GM08714 (cell line): ENCODE results near the gene PDS5A.
"Not testable (repeated sequence)": the region's sequence is repeated elsewhere in the genome, so short reads cannot be mapped to it uniquely, and the experiment has no call there.

Experiments used
- H3K4me3 ChIP-seq: fragments of 200-500 bp; sonication (Bioruptor generic); 2 replicates; pipeline ENCODE4 v1.5.1; 2014; ENCODE audit warnings: mild to moderate bottlenecking, low read length, inconsistent platforms
- ZNF274 ChIP-seq: IDR thresholded peaks from 2 replicates; pipeline ENCODE4 v1.6.1; 2012; ENCODE audit warnings: mild to moderate bottlenecking, low read depth, low read length

PDS5A gene

GRCh38 chr4:39841894-39842293 is 135.8 kb downstream of the PDS5A start:
- H3K4me3 ChIP-seq: no peak overlapping the region
- no peak for TF ChIP-seq ZNF274

DNA sequence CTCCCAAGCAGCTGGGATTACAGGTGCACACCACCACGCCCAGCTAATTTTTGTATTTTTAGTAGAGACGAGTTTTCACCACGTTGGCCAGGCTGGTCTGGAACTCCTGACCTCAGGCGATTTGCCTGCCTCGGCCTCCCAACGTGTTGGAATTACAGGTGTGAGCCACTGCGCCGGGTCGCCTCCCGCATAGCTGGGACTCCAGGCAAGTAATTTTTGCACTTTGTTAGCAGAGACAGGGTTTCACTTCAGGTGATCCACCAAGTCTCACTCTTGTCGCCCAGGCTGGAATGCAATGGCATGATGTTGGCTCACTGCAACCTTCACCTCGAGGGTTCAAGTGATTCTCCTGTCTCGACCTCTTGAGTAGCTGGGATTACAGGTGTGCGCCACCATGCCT is 137.2 kb downstream of the PDS5A start:
- H3K4me3 ChIP-seq: not testable (repeated sequence)

GRCh38 chr4:39840027-39840426 is 137.7 kb downstream of the PDS5A start:
- TF ChIP-seq ZNF274: no peak
- H3K4me3 ChIP-seq: no peak overlapping the region

DNA sequence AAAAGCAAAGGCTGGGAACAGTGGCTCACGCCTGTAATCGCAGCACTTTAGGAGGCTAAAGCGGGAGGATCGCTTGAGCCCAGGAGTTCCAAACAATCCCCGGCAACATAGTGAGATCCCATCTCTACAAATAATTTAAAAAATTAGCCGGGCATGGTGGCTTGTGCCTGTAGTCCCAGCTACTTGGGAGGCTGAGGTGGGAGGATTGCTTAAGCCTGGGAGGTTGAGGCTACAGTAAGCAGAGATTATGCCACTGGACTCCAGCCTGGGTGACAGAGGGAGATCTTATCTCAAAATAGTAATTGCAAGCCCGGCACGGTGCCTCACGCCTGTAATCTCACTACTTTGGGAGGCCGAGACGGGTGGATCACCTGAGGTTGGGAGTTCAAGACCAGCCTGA is 139.3 kb downstream of the PDS5A start:
- not testable (repeated sequence) for H3K4me3 ChIP-seq

DNA sequence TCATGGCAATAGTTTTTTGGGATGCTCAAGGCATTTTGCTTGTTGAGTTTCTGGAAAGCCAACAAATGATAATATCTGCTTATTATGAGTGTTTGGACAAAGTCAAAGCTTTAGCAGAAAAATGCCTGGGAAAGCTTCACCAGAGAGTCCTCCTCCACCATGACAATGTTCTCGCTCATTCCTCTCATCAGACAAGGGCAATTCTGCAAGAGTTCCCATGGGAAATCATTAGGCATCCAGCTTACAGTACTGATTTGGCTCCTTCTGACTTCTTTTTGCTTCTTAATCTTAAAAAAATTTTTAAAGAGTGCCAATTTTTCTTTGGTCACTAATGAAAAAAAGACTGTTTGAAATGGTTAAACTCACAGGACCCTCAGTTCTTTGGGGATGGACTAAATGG is 143.4 kb downstream of the PDS5A start:
- H3K4me3 ChIP-seq: no peak overlapping the region
- no peak for TF ChIP-seq ZNF274

GRCh38 chr4:39825741-39826231 is 151.9 kb downstream of the PDS5A start:
- no peak overlapping the region for H3K4me3 ChIP-seq

DNA sequence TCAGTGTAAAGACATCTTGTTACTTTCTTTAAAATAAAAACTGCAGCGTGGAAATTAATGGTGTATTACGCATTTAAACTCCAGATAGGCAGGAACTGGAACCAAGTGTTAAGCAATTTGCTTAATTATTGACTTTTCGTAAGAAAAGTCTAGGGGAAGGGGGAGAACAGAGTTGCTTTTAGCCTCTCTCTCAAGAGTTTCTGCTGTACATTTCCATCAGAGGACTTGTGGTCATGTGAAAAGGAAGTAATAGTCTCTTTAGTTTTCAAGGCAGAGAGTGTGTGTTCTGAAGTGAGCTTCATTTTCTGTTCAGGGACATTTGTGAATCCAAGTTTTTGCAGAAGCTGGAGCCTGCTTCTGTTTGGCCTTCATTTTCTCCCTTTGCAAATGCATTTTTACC is 152.6 kb downstream of the PDS5A start:
- no peak for TF ChIP-seq ZNF274
- H3K4me3 ChIP-seq: no peak overlapping the region

More at GRCh38 chr4:39825741-39826231, 151.9 kb downstream of the PDS5A start:
- TF ChIP-seq ZNF274: no peak

- no peak overlapping the region for H3K4me3 ChIP-seq
- no peak for TF ChIP-seq ZNF274
Observed at GRCh38 chr4:39823191-39823590, 154.5 kb downstream of the PDS5A start.

DNA sequence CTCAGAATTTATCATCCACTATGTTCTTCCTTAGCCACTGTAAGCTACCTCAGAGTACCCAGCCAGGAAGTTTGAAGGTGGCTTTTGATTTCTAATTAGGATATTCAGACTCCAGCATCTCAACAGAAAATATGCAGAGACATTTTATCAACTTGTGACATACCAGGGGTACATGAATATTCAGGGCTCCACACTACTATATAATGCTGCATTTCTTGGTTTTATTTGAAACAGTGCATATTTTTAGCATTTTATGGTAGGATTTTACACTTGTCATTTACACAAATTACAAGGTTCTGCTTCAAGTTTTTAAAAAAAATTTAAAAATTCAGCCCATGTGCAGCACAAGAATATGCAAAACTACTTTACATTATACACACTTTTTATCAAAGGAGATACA is 155.0 kb downstream of the PDS5A start:
- H3K4me3 ChIP-seq: no peak overlapping the region
- TF ChIP-seq ZNF274: no peak

GRCh38 chr4:39821951-39822350 is 155.8 kb downstream of the PDS5A start:
- no peak overlapping the region for H3K4me3 ChIP-seq
- no peak for TF ChIP-seq ZNF274

DNA sequence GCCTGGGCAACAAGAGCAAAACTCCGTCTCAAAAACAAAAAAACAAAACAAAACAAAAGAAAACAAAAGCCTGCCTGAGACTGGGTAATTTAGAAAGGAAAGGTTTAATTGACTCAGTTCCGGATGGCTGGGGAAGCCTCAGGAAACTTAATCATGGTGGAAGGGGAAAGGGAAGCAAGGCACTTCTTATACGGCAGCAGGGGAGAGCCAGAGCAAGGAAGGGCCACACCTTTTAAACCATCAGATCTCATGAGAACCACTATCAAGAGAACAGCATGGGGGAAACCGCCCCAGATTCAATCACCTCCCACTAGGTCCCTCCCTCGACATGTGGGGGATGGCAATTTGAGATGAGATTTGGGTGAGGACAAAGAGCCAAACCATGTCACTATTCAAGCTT is 157.5 kb downstream of the PDS5A start:
- H3K4me3 ChIP-seq: no peak overlapping the region
- no peak for TF ChIP-seq ZNF274

DNA sequence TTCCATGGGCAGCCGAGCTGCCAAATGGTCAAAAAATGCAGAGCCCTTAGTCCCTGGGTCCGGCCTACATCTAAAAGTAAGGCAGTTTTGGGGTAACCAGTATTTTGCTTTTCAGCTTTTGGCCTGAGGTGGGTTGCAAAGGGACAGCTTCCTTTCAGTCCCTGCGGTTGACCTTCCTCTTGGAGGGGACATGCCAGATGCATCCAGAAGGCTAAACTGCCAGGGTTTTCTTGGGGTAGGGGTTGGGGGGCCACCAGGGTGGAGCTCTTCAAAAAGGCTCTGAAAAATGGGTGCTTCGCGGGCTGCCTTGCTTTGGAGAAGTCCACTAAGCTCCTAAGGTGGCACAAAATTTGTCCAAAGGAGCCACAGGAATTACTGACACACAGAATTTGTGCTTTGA is 159.1 kb downstream of the PDS5A start:
- no peak for TF ChIP-seq ZNF274
- no peak overlapping the region for H3K4me3 ChIP-seq

- H3K4me3 ChIP-seq: no peak overlapping the region
- no peak for TF ChIP-seq ZNF274
Observed at GRCh38 chr4:39814403-39815185, 163.1 kb downstream of the PDS5A start.

- not testable (repeated sequence) for H3K4me3 ChIP-seq
Observed at GRCh38 chr4:39813761-39814160, 163.9 kb downstream of the PDS5A start.

- H3K4me3 ChIP-seq: not testable (repeated sequence)
Observed at GRCh38 chr4:39813033-39813432, 164.7 kb downstream of the PDS5A start.

DNA sequence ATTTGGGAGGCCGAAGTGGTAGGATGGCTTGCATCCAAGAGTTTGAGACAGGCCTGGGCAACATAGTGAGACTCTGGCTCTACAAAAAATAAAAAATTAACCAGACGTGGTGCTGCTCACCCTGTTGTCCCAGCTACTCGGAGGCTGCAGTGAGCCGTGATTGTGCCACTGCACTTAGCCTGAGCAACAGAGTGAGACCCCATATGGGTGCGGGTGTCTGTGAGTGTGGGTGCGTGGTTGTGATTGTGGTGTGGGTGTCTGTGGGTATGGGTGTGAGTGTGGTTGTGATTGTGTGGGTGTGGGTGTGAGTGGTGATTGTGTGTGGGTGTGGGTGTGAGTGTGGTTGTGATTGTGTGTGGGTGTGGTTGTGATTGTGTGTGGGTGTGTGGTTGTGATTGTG is 165.2 kb downstream of the PDS5A start:
- TF ChIP-seq ZNF274: no peak
- H3K4me3 ChIP-seq: no peak overlapping the region
